Esophagus (tissue), 2 donors: ENCODE measurements around the gene CCL4. TPM values are rescaled to one million over a fixed set of nuclear protein-coding genes. Genes with fewer than 3 reads are reported as not detected.
"Not testable (repeated sequence)": the region's sequence is repeated elsewhere in the genome, so short reads cannot be mapped to it uniquely, and the experiment has no call there.

Experiments
- H3K27ac ChIP-seq, 2 donors: one replicate each; pipeline ENCODE4 v1.5.1; 2013; ENCODE audit warnings: low read depth in 2 of 2, mild to moderate bottlenecking in 2 of 2, inconsistent platforms in 1 of 2, low read length in 1 of 2, moderate library complexity in 1 of 2
- H3K27me3 ChIP-seq, 2 donors: one replicate each; pipeline ENCODE4 v1.6.1; 2013; ENCODE audit warnings: low read length in 2 of 2, control low read depth in 1 of 2, mild to moderate bottlenecking in 1 of 2; ENCODE audit not compliant: insufficient read depth in 2 of 2, control insufficient read depth in 1 of 2
- H3K36me3 ChIP-seq, 2 donors: one replicate each; pipeline ENCODE4 v1.6.1; 2013; ENCODE audit warnings: low read length in 1 of 2; ENCODE audit not compliant: control insufficient read depth in 2 of 2, insufficient read depth in 2 of 2
- H3K4me1 ChIP-seq, 2 donors: one replicate each; pipeline ENCODE4 v1.6.1; 2013; ENCODE audit warnings: low read length in 1 of 2; ENCODE audit not compliant: control insufficient read depth in 2 of 2, insufficient read depth in 2 of 2
- H3K4me3 ChIP-seq, 2 donors: one replicate each; pipeline ENCODE4 v1.5.1; 2013; ENCODE audit warnings: low read length in 2 of 2, mild to moderate bottlenecking in 2 of 2, low read depth in 1 of 2, moderate library complexity in 1 of 2
- H3K9me3 ChIP-seq, 2 donors: one replicate each; pipeline ENCODE4 v1.6.1; 2013; ENCODE audit warnings: mild to moderate bottlenecking in 2 of 2, low read depth in 1 of 2, low read length in 1 of 2, moderate library complexity in 1 of 2; ENCODE audit not compliant: control insufficient read depth in 2 of 2, insufficient read depth in 1 of 2
- WGBS, 2 donors: extraction: QIAGEN DNeasy Blood & Tissue Kit; methylation state at CpG; one replicate each; pipeline ENCODE4 v1.1.7; 2013; 5-methylcytosine and 5-hydroxymethylcytosine counted together
- polyA plus RNA-seq, 2 donors: library from polyadenylated mRNA; stranded (reverse); fragments of 200-250 nt; gene quantifications; one replicate each; pipeline ENCODE4 v1.2.3, GENCODE V29; 2013
- donor health status: healthy with polysubstance abuse.
- donor health status: Bipolar disorder and iron deficiency.

CCL4 gene
- polyA plus RNA-seq, 2 donors: 1.8 TPM

- H3K9me3 ChIP-seq: no peaks in the 10 kb centered on the region
- no peaks in the 10 kb centered on the region for H3K27me3 ChIP-seq
- no peaks in the 10 kb centered on the region for H3K4me1 ChIP-seq
- no peaks in the 10 kb centered on the region for H3K36me3 ChIP-seq
- 62 to 64% methylated on average over 1 of the region's 1 CpG for WGBS, 2 donors
- no peak overlapping the region for H3K4me3 ChIP-seq
- H3K27ac ChIP-seq: no peak overlapping the region
Measured at GRCh38 chr17:36086791-36087190, 16.8 kb upstream of the CCL4 start.

DNA sequence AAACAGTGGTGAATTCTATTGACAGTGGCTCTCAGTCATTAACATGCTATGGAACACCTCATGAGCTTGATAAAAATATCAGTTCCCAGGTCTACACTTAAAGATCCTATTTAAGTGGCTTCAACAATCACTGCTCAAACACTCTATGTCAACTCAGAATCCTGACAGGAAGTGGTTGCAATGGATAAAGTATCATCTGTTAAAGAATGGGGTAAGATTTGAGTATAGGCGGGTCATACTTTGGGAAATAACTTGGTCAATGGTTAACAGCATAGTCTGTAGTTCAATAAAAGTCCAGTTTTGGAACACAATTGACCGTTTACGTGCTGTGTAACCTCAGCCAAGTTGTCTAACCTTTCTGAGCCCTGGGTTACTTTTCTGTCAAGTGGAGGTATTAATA is 16.2 kb upstream of the CCL4 start:
- not testable (repeated sequence) for H3K9me3 ChIP-seq, H3K27ac ChIP-seq, H3K27me3 ChIP-seq, H3K4me1 ChIP-seq, H3K36me3 ChIP-seq, H3K4me3 ChIP-seq
- WGBS, 2 donors: no CpG with 5 or more reads among the region's 3 CpGs

DNA sequence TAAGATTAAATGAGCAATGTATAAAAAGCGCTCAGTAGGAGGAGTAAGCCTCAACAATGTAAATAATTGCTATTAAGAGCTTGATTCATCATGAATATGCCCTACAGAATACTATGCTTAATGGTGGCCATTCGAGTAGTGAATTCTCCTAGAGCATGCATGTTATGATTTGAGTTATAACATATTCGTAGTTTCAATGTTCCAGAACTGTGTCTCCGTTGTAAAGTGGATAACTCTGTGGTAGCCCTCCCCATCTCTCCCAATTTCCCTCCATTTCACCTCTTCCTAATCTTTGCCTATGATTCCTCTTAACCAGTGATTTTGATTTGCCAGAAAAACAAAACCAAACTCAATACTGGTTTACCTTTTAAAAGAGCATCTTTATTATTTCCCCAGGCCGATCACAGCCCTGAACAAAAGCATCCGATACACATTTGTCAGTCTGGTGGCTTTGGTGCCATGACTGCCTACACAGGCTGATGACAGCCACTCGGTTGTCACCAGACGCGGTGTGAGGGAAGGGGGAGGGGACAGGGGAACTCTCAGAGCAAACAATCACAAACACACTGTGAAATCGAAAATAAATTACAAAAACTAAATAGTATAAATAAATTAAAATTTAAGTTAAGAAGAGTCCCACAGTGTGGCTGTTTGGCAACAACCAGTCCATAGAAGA is 15.6 kb upstream of the CCL4 start:
- H3K27ac ChIP-seq, H3K4me1 ChIP-seq, H3K4me3 ChIP-seq, H3K27me3 ChIP-seq, H3K36me3 ChIP-seq, H3K9me3 ChIP-seq: not testable (repeated sequence)
- WGBS, 2 donors: 81 to 87% methylated on average over 9 to 10 of the region's 10 CpGs

DNA sequence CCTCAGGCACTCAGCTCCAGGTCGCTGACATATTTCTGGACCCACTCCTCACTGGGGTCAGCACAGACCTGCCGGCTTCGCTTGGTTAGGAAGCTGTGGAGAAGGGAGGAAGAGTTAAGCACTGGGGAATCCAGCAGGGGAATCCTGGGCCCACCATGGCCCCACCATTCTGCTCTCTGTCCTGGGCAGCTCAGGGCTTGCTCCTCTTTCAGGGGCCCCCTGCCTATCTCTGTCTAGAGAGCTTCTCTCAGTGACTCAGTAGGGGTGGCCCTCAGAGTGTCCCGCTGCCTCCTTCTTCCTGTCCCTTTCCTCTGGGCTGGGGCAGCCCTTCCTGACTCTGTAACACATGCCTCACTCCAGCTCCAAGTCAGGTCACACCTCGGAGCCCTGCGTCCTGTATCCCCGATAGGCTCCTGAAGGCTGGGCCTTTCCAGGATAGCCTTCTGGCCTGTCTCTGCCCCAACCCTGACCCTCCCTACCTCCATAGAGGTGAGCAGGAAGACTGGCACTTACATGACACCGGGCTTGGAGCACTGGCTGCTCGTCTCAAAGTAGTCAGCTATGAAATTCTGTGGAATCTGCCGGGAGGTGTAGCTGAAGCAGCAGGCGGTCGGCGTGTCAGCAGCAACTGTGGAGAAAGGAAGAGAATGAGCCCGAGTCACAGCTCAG is 14.8 kb upstream of the CCL4 start:
- no peaks in the 10 kb centered on the region for H3K9me3 ChIP-seq
- H3K27ac ChIP-seq: no peak overlapping the region
- WGBS, 2 donors: 79 to 82% methylated on average over 14 of the region's 14 CpGs
- H3K27me3 ChIP-seq: no peaks in the 10 kb centered on the region
- no peak overlapping the region for H3K4me3 ChIP-seq
- H3K36me3 ChIP-seq: no peaks in the 10 kb centered on the region
- no peaks in the 10 kb centered on the region for H3K4me1 ChIP-seq

- no peaks in the 10 kb centered on the region for H3K27me3 ChIP-seq
- H3K27ac ChIP-seq: no peak overlapping the region
Measured at GRCh38 chr17:36089339-36089865, 14.2 kb upstream of the CCL4 start.

DNA sequence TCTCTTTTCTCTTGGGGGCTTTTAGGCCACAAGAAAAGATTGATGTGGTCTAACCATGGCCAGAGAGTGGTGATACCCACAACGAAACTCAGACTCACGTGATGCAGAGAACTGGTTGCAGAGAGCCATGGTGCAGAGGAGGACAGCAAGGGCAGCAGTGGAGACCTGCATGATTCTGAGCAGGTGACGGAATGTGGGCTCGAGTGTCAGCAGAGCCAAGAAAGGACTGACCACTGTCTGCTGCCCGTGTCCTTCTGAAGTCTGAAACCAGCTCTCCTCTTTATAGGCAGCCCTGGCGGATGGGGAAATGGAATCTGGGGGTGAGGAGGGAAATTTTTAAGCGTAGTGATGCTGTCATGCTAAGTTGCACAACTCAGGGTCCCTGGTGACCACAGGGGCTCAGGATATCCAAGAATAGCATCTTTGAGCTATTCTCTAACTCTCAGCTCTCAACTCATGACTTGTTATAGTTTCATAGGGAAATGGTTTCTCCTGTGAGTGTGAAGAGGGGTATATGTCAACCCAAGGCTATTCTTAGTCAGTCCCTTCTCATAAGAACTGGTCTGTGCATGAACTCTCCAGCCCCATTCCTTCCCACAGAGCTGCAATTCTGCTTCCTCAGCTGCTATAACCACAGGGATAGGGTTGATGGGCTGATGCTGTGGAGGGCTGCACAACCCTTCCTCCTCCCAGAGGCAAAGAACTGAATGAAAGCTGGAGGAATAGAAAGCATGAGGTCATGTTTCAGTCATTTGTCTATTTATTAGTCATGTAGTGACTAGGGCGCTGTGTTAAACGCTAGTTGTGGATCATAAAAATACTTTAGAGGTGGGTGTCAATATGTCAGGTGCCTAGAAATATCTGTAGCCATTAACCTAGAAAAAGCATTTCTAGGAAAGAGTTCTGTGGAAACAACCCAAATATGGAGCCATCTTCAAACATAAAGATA is 13.5 kb upstream of the CCL4 start, which contains the start of gene CCL3:
TSS of gene CCL3 (minus strand) at position 256 of the 949 bp plus-strand sequence. CDS start at position 171, 85 bp downstream.
- Histone ChIP-seq H3K27ac (no peak within 1 kb of the TSS), H3K27me3 (no peaks in the 10 kb centered on the region), H3K36me3 (no peaks in the 10 kb centered on the region), H3K4me1 (peaks cover 0 to 3% of the 10 kb centered on the region in 2 donors), H3K9me3 (no peaks in the 10 kb centered on the region), H3K4me3 (no peak within 1 kb of the TSS)
- 48 to 69% methylated on average over 9 of the region's 9 CpGs for WGBS, 2 donors

More at GRCh38 chr17:36089339-36089865, 14.2 kb upstream of the CCL4 start:
- Histone ChIP-seq H3K4me3 (no peak overlapping the region), H3K36me3 (no peaks in the 10 kb centered on the region), H3K9me3 (no peaks in the 10 kb centered on the region), H3K4me1 (no peaks in the 10 kb centered on the region)
- 71 to 76% methylated on average over 4 of the region's 4 CpGs for WGBS, 2 donors

- Histone ChIP-seq H3K9me3 (no peaks in the 10 kb centered on the region), H3K4me3 (no peak overlapping the region), H3K36me3 (no peaks in the 10 kb centered on the region), H3K27ac (no peak overlapping the region), H3K4me1 (peaks cover 0 to 3% of the 10 kb centered on the region in 2 donors), H3K27me3 (no peaks in the 10 kb centered on the region)
- WGBS, 2 donors: 65 to 70% methylated on average over 4 of the region's 4 CpGs
Measured at GRCh38 chr17:36092230-36092629, 11.4 kb upstream of the CCL4 start.

- not testable (repeated sequence) for H3K4me1 ChIP-seq, H3K4me3 ChIP-seq, H3K9me3 ChIP-seq, H3K27me3 ChIP-seq, H3K27ac ChIP-seq, H3K36me3 ChIP-seq
- 78 to 82% methylated on average over 6 of the region's 6 CpGs for WGBS, 2 donors
Measured at GRCh38 chr17:36092715-36093114, 10.9 kb upstream of the CCL4 start.

GRCh38 chr17:36094232-36094631 is 9.4 kb upstream of the CCL4 start:
- Histone ChIP-seq H3K36me3 (no peaks in the 10 kb centered on the region), H3K4me1 (peaks cover 0 to 3% of the 10 kb centered on the region in 2 donors), H3K27ac (no peak overlapping the region), H3K9me3 (no peaks in the 10 kb centered on the region), H3K4me3 (no peak overlapping the region), H3K27me3 (no peaks in the 10 kb centered on the region)
- WGBS, 2 donors: 75 to 84% methylated on average over 1 of the region's 1 CpG
